Left lobe of liver (tissue), 2 donors: Measurements from ENCODE around the gene DBNL. TPM values are rescaled to one million over a fixed set of nuclear protein-coding genes. Genes with fewer than 3 reads are reported as not detected.

Source experiments
- ATAC-seq: fragments of 200-7000 bp; cut with Tn5 transposase; one replicate; pipeline ENCODE4 v1.9.1; 2020; ENCODE audit warnings: mild to moderate bottlenecking, moderate library complexity
- DNase-seq: peaks from one replicate; pipeline ENCODE4 v3.0.0-alpha.2; 2020; ENCODE audit warnings: low spot score
- total RNA-seq: library from RNA; stranded (reverse); gene quantifications from one replicate; pipeline ENCODE4 v1.2.1, GENCODE V29; 2021
- donor health status: DM: no; HTN: no; CAD: no; lungs with moderate emphysema.
- donor health status: DM: no; HTN: yes; CAD: no.

Gene DBNL
- total RNA-seq, 1 donor from 2014 or later = 38.9 TPM

- ATAC-seq (no peak), DNase-seq (no peak)
Observed at GRCh38 chr7:44106311-44107065, 62.0 kb downstream of the DBNL start.

GRCh38 chr7:44107116-44107960, 62.8 kb downstream of the DBNL start:
- no peak for ATAC-seq
- no peak for DNase-seq

DNA sequence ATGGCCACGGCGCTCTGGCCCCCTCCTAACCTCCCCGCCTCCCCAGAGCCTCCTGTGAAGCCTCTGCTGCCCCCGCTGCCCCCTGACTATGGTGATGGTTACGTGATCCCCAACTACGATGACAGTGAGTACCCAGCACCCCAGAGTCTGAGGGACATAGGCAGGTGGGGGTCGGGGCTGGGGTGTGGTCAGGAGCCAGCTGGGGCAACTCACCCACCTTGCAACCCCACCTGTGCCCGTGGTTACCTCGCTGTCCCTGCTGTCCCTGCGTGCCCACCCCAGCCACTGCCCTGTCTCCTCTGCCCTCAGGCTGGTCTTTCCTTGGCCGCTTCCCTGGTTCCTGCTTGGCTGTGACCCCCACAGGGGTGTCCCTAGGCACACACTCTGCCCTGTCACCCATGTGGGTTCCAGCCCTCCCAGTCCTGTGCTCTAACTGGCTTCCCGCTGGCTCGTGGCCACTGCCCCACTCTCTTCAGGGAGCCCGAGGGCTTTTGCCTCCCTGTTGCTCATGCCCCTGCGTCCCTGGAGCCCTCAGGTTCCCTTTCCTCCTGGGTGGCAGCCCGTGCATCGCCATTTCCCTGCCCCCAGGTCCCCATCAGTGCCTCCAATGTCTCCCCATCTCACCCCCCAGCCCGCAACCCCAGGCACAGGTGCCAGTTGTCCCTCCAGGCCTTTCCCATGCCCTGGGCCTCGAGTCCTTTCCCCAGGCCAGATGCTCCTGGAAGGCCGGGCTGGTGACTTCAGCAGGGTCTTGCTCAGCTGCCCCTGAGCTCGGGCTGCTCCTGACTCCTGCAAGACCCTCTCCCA, 63.7 kb downstream of the DBNL start:
- DNase-seq = no peak
- no peak for ATAC-seq

DNA sequence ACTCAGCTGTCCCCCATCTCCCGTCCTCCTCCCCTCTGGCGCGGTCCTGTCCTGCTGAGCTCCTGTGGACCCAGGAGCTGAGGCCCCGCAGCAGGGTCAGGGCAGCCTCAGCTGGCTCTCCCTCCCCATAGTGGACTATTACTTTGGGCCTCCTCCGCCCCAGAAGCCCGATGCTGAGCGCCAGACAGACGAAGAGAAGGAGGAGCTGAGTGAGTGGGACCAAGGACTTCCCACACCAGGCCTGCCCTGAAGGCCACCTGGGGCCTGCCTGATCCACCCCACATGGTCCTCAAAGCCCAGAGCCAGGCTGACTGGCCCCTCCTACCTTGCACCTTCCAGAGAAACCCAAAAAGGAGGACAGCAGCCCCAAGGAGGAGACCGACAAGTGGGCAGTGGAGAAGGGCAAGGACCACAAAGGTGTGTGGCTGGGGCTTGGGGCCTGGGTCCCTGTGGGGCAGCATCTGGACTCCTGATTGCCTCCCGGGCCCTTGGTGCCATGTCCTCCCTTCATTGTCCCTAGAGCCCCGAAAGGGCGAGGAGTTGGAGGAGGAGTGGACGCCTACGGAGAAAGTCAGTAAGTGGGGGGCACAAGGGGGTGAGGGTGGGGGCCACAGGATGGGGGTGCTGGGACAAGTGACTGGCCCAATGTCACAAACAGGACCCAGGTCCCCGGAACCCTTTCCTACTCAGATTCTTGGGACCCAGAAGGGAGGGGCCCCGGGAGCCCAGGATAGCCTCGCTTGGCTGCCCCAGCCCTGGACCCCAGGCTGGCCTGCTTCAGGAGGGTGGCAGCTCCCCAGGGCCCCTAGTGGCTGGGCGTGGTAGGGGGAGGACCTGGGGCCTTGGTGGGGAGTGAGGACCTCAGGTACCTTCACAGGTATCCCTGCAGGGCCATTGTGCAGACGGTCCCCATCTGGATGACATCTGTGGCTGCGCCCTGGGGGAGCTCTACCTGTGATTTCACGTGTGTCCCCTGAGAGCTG, 64.6 kb downstream of the DBNL start:
- no peak for ATAC-seq
- DNase-seq = no peak

DNA sequence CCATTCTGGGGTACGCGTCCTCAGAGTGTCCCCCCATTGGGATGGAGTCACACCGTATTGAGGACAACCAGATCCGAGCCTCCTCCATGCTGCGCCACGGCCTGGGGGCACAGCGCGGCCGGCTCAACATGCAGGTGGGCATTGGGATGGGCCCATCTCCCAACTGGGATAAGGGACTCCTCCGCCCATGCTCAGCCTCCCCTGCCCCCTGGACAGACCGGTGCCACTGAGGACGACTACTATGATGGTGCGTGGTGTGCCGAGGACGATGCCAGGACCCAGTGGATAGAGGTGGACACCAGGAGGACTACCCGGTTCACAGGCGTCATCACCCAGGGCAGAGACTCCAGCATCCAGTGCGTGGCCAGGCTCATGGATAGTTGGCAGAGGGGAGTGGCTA, 65.5 kb downstream of the DBNL start:
- no peak for DNase-seq

DNA sequence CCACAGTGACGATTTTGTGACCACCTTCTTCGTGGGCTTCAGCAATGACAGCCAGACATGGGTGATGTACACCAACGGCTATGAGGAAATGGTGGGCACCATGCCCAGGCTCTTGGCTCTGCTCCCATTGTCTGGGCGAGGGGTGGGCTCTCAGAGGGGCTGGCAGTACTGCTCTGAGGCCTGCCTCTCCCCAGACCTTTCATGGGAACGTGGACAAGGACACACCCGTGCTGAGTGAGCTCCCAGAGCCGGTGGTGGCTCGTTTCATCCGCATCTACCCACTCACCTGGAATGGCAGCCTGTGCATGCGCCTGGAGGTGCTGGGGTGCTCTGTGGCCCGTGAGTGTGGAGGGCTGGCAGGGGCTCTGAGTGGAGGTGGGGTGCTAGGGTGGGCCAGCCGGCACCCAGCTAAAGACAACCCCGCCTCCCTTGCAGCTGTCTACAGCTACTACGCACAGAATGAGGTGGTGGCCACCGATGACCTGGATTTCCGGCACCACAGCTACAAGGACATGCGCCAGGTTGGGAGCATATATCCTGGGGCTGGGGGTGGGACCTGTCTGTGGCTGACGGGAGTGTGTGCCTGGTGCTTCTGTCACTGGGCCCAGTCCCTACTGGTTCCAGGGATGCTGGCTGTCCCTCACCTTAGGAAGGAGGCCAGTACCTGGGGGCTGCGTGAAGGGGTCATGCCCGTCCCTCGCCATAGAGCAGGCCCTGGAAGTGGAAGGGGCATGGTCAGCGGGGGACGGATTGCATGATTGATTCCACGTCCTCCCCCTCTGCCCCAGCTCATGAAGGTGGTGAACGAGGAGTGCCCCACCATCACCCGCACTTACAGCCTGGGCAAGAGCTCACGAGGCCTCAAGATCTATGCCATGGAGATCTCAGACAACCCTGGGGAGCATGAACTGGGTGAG, 66.5 kb downstream of the DBNL start:
- ATAC-seq = no peak
- no peak for DNase-seq

More for the DNA sequence above, 65.5 kb downstream of the DBNL start:
- no peak for ATAC-seq

Other genes with a start within 250 kb of the DBNL start
- 70.8 TPM for gene MRPS24, start 175.2 kb upstream of the DBNL start, total RNA-seq
- gene URGCP, start 138.1 kb upstream of the DBNL start, total RNA-seq = 18.0 TPM
- 17.7 TPM for gene UBE2D4, start 118.3 kb upstream of the DBNL start, total RNA-seq
- gene SPDYE1, start 46.8 kb upstream of the DBNL start, total RNA-seq = not detected
- not detected for gene PGAM2, start 20.9 kb downstream of the DBNL start, total RNA-seq
- 21.0 TPM for gene POLM, start 37.8 kb downstream of the DBNL start, total RNA-seq
- 9.4 TPM for gene AEBP1, start 59.6 kb downstream of the DBNL start, total RNA-seq
- 78.3 TPM for gene POLD2, start 78.8 kb downstream of the DBNL start, total RNA-seq
- gene MYL7, start 96.6 kb downstream of the DBNL start, total RNA-seq = not detected
- 1.7 TPM for gene GCK, start 144.7 kb downstream of the DBNL start, total RNA-seq
- gene YKT6, start 156.3 kb downstream of the DBNL start, total RNA-seq = 19.9 TPM